Vagina (tissue), 2 donors: ENCODE measurements around the gene RBFOX1.

Experiments
- CTCF ChIP-seq, 3 experiments: fragments of 450-650 bp in 2 of 3; fragments of 200-600 bp in 1 of 3; sonication (generic) in 1 of 3; IDR thresholded peaks; one replicate each; pipeline ENCODE4 v1.5.1; 2017 to 2019; ENCODE audit warnings: antibody characterized with exemption in 3 of 3, mild to moderate bottlenecking in 2 of 3, moderate library complexity in 2 of 3
- POLR2A ChIP-seq, 2 donors: fragments of 450-650 bp; IDR thresholded peaks; one replicate each; pipeline ENCODE4 v1.6.1; 2017; ENCODE audit warnings: antibody characterized with exemption in 2 of 2, mild to moderate bottlenecking in 2 of 2, moderate library complexity in 2 of 2

GRCh38 chr16:7372095-7372494 is 39.5 kb downstream of the RBFOX1 start:
- TF ChIP-seq CTCF (IDR thresholded peaks at IDR 0.05) = no peak
- TF ChIP-seq POLR2A (IDR thresholded peaks at IDR 0.05) = no peak
